Mesenchymal stem cell (in vitro differentiated cells and primary cell): ENCODE data around the gene IFNA2.
A peak's percentile ranks its signal among the peaks of the same experiment; 100 is the strongest.

ENCODE experiments used
- DNase-seq: peaks from one replicate; pipeline ENCODE4 v3.0.0-alpha.2; 2013
- H2AFZ ChIP-seq: one replicate; pipeline ENCODE4 v1.6.1; 2013; ENCODE audit warnings: low read depth, mild to moderate bottlenecking, control low read depth, inconsistent platforms, low read length, moderate library complexity
- H2AK5ac ChIP-seq: 2 replicates; pipeline ENCODE4 v1.6.1; 2013; ENCODE audit warnings: low read length, moderate library complexity, mild to moderate bottlenecking, inconsistent platforms; ENCODE audit not compliant: severe bottlenecking
- H2BK120ac ChIP-seq: one replicate; pipeline ENCODE4 v1.6.1; 2013; ENCODE audit warnings: low read depth, mild to moderate bottlenecking, inconsistent platforms, low read length, moderate library complexity
- H2BK12ac ChIP-seq, 2 experiments: one replicate each; pipeline ENCODE4 v1.6.1; 2013; ENCODE audit warnings: inconsistent platforms in 2 of 2, low read length in 2 of 2, mild to moderate bottlenecking in 2 of 2, moderate library complexity in 2 of 2, control low read depth in 1 of 2
- H2BK15ac ChIP-seq: one replicate; pipeline ENCODE4 v1.6.1; 2013; ENCODE audit warnings: mild to moderate bottlenecking, low read depth, inconsistent platforms; ENCODE audit not compliant: poor library complexity, severe bottlenecking
- H2BK5ac ChIP-seq: 2 replicates; pipeline ENCODE4 v1.6.1; 2013; ENCODE audit warnings: low read depth, mild to moderate bottlenecking, low read length, control low read depth, inconsistent platforms; ENCODE audit not compliant: poor library complexity, severe bottlenecking
- H3K14ac ChIP-seq, 2 experiments: one replicate each; pipeline ENCODE4 v1.6.1; 2013; ENCODE audit warnings: inconsistent platforms in 2 of 2, low read length in 2 of 2, control low read depth in 1 of 2, mild to moderate bottlenecking in 1 of 2, moderate library complexity in 1 of 2
- H3K18ac ChIP-seq, 2 experiments: one replicate each; pipeline ENCODE4 v1.6.1; 2013; ENCODE audit warnings: inconsistent platforms in 2 of 2, low read length in 2 of 2, control low read depth in 1 of 2, low read depth in 1 of 2, mild to moderate bottlenecking in 1 of 2
- H3K23ac ChIP-seq, 2 experiments: one replicate each; pipeline ENCODE4 v1.6.1; 2013; ENCODE audit warnings: inconsistent platforms in 2 of 2, low read length in 2 of 2, mild to moderate bottlenecking in 2 of 2, moderate library complexity in 2 of 2, control low read depth in 1 of 2
- H3K27ac ChIP-seq: 2 replicates; pipeline ENCODE4 v1.5.1; 2013; ENCODE audit warnings: mild to moderate bottlenecking, moderate library complexity, low read length, control low read depth, inconsistent platforms; ENCODE audit not compliant: poor library complexity, severe bottlenecking
- H3K27me3 ChIP-seq, 2 experiments: 2 replicates each; pipeline versions ENCODE4 v1.6.1 to v1.7.0; 2013; ENCODE audit warnings: low read length in 2 of 2, mild to moderate bottlenecking in 2 of 2, moderate library complexity in 2 of 2, control low read depth in 1 of 2, inconsistent platforms in 1 of 2; ENCODE audit not compliant: control insufficient read depth in 1 of 2, insufficient read depth in 1 of 2
- H3K36me3 ChIP-seq, 2 experiments: 2 replicates each; pipeline versions ENCODE4 v1.6.1 to v1.7.0; 2013; ENCODE audit warnings: low read length in 2 of 2, control low read depth in 1 of 2, inconsistent platforms in 1 of 2, low read depth in 1 of 2, mild to moderate bottlenecking in 1 of 2; ENCODE audit not compliant: insufficient read depth in 2 of 2, control insufficient read depth in 1 of 2
- H3K4ac ChIP-seq, 2 experiments: one replicate each; pipeline ENCODE4 v1.6.1; 2013; ENCODE audit warnings: inconsistent platforms in 2 of 2, low read length in 2 of 2, mild to moderate bottlenecking in 2 of 2, moderate library complexity in 2 of 2, control low read depth in 1 of 2, low read depth in 1 of 2
- H3K4me1 ChIP-seq: 2 replicates; pipeline ENCODE4 v1.6.1; 2013; ENCODE audit warnings: low read depth, low read length, control low read depth; ENCODE audit not compliant: control insufficient read depth, insufficient read depth
- H3K4me2 ChIP-seq: 2 replicates; pipeline ENCODE4 v1.6.1; 2013; ENCODE audit warnings: low read length, mild to moderate bottlenecking, inconsistent platforms; ENCODE audit not compliant: poor library complexity, severe bottlenecking
- H3K4me3 ChIP-seq, 2 experiments: 2 replicates each; pipeline versions ENCODE4 v1.5.1 to v1.7.0; 2013; ENCODE audit warnings: low read length in 2 of 2, mild to moderate bottlenecking in 2 of 2, control low read depth in 1 of 2, low read depth in 1 of 2; ENCODE audit not compliant: insufficient read depth in 1 of 2
- H3K79me1 ChIP-seq: replicated peaks from 2 replicates; pipeline ENCODE4 v1.6.1; 2013; ENCODE audit warnings: mild to moderate bottlenecking, control low read depth, low read length, inconsistent platforms; ENCODE audit not compliant: poor library complexity, severe bottlenecking
- H3K9ac ChIP-seq: 2 replicates; pipeline ENCODE4 v1.7.0; 2013; ENCODE audit warnings: mild to moderate bottlenecking, low read length, moderate library complexity
- H3K9me3 ChIP-seq: 2 replicates; pipeline ENCODE4 v1.7.0; 2013; ENCODE audit warnings: mild to moderate bottlenecking, low read length; ENCODE audit not compliant: control insufficient read depth
- H4K8ac ChIP-seq: one replicate; pipeline ENCODE4 v1.6.1; 2013; ENCODE audit warnings: inconsistent platforms, mild to moderate bottlenecking, low read length, moderate library complexity
- H4K91ac ChIP-seq: one replicate; pipeline ENCODE4 v1.6.1; 2013; ENCODE audit warnings: mild to moderate bottlenecking, low read length, inconsistent platforms
- WGBS: methylation state at CpG from one replicate; pipeline ENCODE4 v1.1.7; 2013; ENCODE audit warnings: mixed read lengths; 5-methylcytosine and 5-hydroxymethylcytosine counted together

IFNA2 gene

DNA sequence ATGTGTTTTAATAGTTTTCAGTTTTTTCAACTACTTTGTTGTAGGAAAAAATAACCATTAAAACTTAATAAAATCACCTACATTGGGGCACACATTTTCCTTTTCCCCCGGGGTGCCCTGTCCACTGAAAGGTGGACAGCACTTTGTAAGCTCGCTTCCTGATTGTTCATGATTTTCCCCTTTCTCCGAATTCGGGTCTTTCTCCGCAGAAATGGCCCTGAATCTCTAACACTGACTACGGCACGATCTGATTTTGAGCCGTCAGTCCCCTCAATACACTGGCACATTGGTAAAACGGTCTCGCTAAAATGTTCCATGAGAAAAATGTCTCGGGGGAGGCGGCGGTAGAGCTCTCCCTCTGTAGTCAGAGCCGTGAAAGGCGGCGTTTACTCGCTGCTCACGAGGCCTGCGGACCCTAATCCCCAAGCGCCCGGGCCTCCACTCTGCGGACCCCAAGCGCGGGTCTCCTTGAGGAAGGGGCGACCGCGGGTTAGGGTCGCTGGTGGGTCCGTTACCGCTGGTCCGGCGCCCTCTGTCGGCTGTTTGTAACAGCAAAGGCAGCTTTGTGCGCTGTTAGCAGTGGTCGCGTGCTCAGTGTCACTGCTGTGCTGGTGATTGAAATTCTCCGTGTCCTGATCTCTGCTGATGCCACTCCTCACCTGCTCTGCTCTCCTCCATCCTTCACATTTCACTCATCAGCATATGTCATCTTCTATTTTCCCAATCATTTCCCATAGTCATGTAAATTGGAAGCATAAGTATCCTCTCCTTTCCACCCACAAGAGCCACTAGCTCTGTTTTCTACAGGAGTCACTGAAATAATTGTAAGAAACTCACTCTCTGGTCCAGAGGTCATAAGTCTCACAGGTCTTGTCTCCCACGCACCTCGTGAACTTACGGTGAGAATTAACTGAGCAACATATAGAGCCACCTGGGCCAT lies 10.8 kb upstream of the IFNA2 start:
- H3K4ac ChIP-seq, result no peak overlapping the region
- WGBS, result 10% methylated on average over 37 of the region's 40 CpGs
- H3K18ac ChIP-seq, result no peak overlapping the region

DNA sequence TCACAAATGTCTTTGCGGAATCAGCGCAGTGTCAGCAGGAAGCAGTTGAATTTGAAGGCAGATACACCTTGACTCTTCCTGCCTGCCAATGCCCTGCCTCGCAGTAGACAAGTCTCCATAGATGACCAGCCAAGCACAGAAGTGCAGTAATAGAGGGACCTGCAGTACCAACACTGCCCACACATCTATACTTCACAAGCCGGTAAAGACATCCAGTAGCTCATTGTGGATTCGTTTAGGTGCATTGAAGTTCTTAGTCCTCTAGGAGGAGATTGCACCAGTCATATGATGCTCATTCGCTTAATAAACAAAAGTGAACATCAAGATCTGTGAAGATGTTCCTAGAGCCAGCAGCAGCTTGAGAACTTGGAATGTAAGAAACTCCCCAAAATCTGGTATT lies 7.1 kb upstream of the IFNA2 start:
- Histone ChIP-seq H3K4ac (no peak overlapping the region), H2BK12ac (no peak overlapping the region), H2BK5ac (no peak overlapping the region), H3K4me1 (peaks cover 3% of the 10 kb centered on the region), H3K4me3 (no peak overlapping the region), H2AFZ (no peak overlapping the region), H3K79me1 (no peaks in the 10 kb centered on the region), H3K4me2 (no peak overlapping the region), H4K91ac (no peak overlapping the region), H3K9ac (no peak overlapping the region), H3K36me3 (no peaks in the 10 kb centered on the region), H2BK120ac (no peak overlapping the region), H3K9me3 (no peaks in the 10 kb centered on the region), H3K23ac (no peak overlapping the region), H3K27ac (no peak overlapping the region), H3K14ac (no peak overlapping the region), H3K18ac (no peak overlapping the region), H2BK15ac (peak overlapping the region; percentile 3), H4K8ac (no peak overlapping the region), H2AK5ac (no peak overlapping the region), H3K27me3 (peaks cover 4 to 20% of the 10 kb centered on the region in 2 experiments)
- peak; percentile 33 for DNase-seq
- WGBS, result 78% methylated on average over 6 of the region's 6 CpGs

More for the DNA sequence above, 10.8 kb upstream of the IFNA2 start:
- H2AFZ ChIP-seq, result peak overlapping the region; percentile 88
- H3K4me1 ChIP-seq, result peaks cover 3% of the 10 kb centered on the region
- no peak overlapping the region for H3K27ac ChIP-seq
- no peak overlapping the region for H2BK15ac ChIP-seq
- DNase-seq, result peak; percentile 37
- no peak overlapping the region for H4K8ac ChIP-seq
- H2AK5ac ChIP-seq, result no peak overlapping the region
- H3K4me2 ChIP-seq, result peak overlapping the region; percentile 99
- peak overlapping the region in 1 of 2 experiments; percentile 22 for H3K14ac ChIP-seq
- no peak overlapping the region for H2BK12ac ChIP-seq
- peaks cover 4 to 21% of the 10 kb centered on the region in 2 experiments for H3K27me3 ChIP-seq
- no peaks in the 10 kb centered on the region for H3K9me3 ChIP-seq
- peak overlapping the region; percentile 84 for H3K9ac ChIP-seq
- no peak overlapping the region for H4K91ac ChIP-seq
- H2BK5ac ChIP-seq, result no peak overlapping the region
- peak overlapping the region; percentile 65 to 81 for H3K4me3 ChIP-seq
- H3K79me1 ChIP-seq, result no peaks in the 10 kb centered on the region
- no peak overlapping the region for H2BK120ac ChIP-seq
- no peak overlapping the region for H3K23ac ChIP-seq
- no peaks in the 10 kb centered on the region for H3K36me3 ChIP-seq

DNA sequence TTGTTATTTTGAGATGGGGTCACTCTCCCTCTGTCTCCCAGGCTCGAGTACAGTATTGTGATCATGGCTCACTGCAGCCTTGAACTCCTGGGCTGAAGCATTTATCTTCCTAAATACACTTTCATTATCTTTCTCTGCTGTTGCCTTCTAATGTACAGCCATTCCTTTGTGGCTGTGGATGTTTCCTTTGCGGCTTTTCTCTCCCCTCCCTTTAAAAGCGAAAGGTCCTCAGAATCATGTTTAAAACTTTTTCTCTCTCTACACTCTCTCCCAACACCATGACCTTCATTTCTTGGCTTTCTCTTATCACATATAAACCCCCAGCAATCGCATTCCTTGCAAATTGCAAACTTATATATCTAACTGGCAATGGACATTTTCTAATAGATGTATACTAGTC lies 1.6 kb downstream of the IFNA2 start:
- no peak overlapping the region for H3K9ac ChIP-seq
- no peak overlapping the region for H2BK12ac ChIP-seq
- H4K91ac ChIP-seq, result no peak overlapping the region
- no peak overlapping the region for H3K14ac ChIP-seq
- 76% methylated on average over 3 of the region's 4 CpGs for WGBS
- H3K27me3 ChIP-seq, result peaks cover 0 to 24% of the 10 kb centered on the region in 2 experiments
- DNase-seq, result no peak
- H3K79me1 ChIP-seq, result no peaks in the 10 kb centered on the region
- no peak overlapping the region for H2AK5ac ChIP-seq
- H3K4ac ChIP-seq, result no peak overlapping the region
- H3K36me3 ChIP-seq, result no peaks in the 10 kb centered on the region
- H4K8ac ChIP-seq, result no peak overlapping the region
- no peak overlapping the region for H3K23ac ChIP-seq
- no peak overlapping the region for H2BK5ac ChIP-seq
- H3K27ac ChIP-seq, result no peak overlapping the region
- no peak overlapping the region for H3K4me2 ChIP-seq
- no peak overlapping the region for H3K18ac ChIP-seq
- no peak overlapping the region for H3K4me3 ChIP-seq
- no peak overlapping the region for H2BK120ac ChIP-seq
- no peak overlapping the region for H2AFZ ChIP-seq
- H3K9me3 ChIP-seq, result no peaks in the 10 kb centered on the region
- no peak overlapping the region for H2BK15ac ChIP-seq
- H3K4me1 ChIP-seq, result no peaks in the 10 kb centered on the region

DNA sequence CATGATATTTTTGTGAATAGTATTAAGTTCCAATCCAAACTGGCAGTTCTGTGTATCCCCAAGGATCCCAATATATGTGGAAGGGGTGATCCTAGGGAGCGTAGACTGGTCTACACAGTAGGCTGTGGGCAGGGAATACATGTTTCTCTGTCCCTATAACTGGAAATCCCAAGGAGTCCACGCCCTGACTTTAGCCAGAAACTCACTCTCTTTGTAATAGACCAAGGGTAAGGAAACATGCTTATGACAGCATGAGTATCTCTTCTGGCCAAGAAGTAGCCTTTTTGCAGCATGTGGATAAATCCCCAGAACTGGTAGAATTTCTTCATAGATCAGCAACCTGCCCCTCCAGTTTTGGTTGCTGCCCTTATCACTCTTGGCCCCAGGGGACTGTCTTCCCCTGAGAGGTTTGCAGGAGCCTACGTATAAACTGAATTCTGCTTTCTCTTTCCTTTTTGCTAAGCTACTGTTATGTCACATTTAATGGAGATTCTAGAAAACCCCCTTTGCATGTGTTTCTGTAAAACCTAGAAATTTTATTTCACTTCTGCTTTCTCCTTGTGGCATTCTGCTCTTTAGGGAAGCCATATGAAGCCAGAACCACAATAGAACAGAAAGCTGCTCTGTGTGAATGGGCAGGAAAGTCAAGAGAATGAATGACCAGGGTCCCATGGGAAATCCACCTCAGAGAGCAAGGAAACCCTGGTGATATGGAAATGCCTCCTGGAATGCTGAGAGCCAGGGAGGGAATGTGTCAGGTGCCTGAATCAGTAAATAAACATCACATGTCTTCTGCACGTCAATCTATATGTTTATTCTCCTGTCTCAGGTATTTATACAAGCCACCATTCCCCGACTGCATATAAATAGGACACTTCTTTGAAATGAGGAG lies 3.5 kb downstream of the IFNA2 start:
- 69% methylated on average over 4 of the region's 5 CpGs for WGBS
- no peak overlapping the region for H2BK15ac ChIP-seq
- no peak overlapping the region for H2BK5ac ChIP-seq
- H3K9ac ChIP-seq, result no peak overlapping the region
- H3K14ac ChIP-seq, result no peak overlapping the region
- no peak overlapping the region for H3K18ac ChIP-seq
- H3K27me3 ChIP-seq, result peaks cover 0 to 24% of the 10 kb centered on the region in 2 experiments
- no peak for DNase-seq
- no peak overlapping the region for H2AFZ ChIP-seq
- no peak overlapping the region for H3K4ac ChIP-seq
- no peak overlapping the region for H3K4me3 ChIP-seq
- no peak overlapping the region for H2BK12ac ChIP-seq
- no peak overlapping the region for H3K4me2 ChIP-seq
- H3K36me3 ChIP-seq, result no peaks in the 10 kb centered on the region
- H3K23ac ChIP-seq, result no peak overlapping the region
- H3K27ac ChIP-seq, result no peak overlapping the region
- H3K4me1 ChIP-seq, result no peaks in the 10 kb centered on the region
- no peak overlapping the region for H4K8ac ChIP-seq
- no peaks in the 10 kb centered on the region for H3K9me3 ChIP-seq
- H2AK5ac ChIP-seq, result no peak overlapping the region
- no peaks in the 10 kb centered on the region for H3K79me1 ChIP-seq
- H4K91ac ChIP-seq, result no peak overlapping the region
- H2BK120ac ChIP-seq, result no peak overlapping the region
